HG03565 (cell line): ENCODE measurements around the gene CCDC87.
A peak's percentile ranks its signal among the peaks of the same experiment; 100 is the strongest.
"Not testable (repeated sequence)": the region's sequence is repeated elsewhere in the genome, so short reads cannot be mapped to it uniquely, and the experiment has no call there.

ENCODE experiments used
- ATAC-seq: cut with Tn5 transposase; IDR thresholded peaks from one replicate; pipeline ENCODE4 v1.9.1; 2021; ENCODE audit warnings: mild to moderate bottlenecking, moderate library complexity; ENCODE audit not compliant: unreplicated experiment

CCDC87 gene

GRCh38 chr11:66559142-66559865 lies 33.6 kb downstream of the CCDC87 start:
- ATAC-seq = no peak

GRCh38 chr11:66557733-66558326 lies 35.0 kb downstream of the CCDC87 start:
- ATAC-seq = no peak

- no peak for ATAC-seq
These were observed 36.8 kb downstream of the CCDC87 start for GRCh38 chr11:66556086-66556485.

GRCh38 chr11:66555416-66555815 lies 37.4 kb downstream of the CCDC87 start:
- ATAC-seq = no peak

- ATAC-seq = no peak
These were observed 38.3 kb downstream of the CCDC87 start for GRCh38 chr11:66554602-66555001.

- ATAC-seq = no peak
These were observed 42.0 kb downstream of the CCDC87 start for GRCh38 chr11:66550887-66551286.

- ATAC-seq = no peak
These were observed 43.2 kb downstream of the CCDC87 start for GRCh38 chr11:66549696-66550095.

GRCh38 chr11:66548774-66549630 lies 43.9 kb downstream of the CCDC87 start:
- ATAC-seq = no peak

- ATAC-seq = no peak
These were observed 44.8 kb downstream of the CCDC87 start for GRCh38 chr11:66548041-66548440.

GRCh38 chr11:66547662-66548009 lies 45.2 kb downstream of the CCDC87 start:
- ATAC-seq = no peak

GRCh38 chr11:66546966-66547661 lies 45.7 kb downstream of the CCDC87 start:
- no peak for ATAC-seq

GRCh38 chr11:66546368-66546965 lies 46.4 kb downstream of the CCDC87 start, which contains the start of gene ACTN3:
Gene ACTN3, plus strand, starts transcription at chr11:66546903. Its CDS starts 35 bp downstream, at chr11:66546938.
- ATAC-seq = peak; percentile 3

GRCh38 chr11:66545701-66546367 lies 47.0 kb downstream of the CCDC87 start, which contains the start of gene ZDHHC24:
Gene ZDHHC24, minus strand, starts transcription at chr11:66546048. Its CDS starts 45 bp downstream, at chr11:66546003.
- peak; percentile 67 for ATAC-seq

- ATAC-seq = not testable (repeated sequence)
These were observed 47.9 kb downstream of the CCDC87 start for GRCh38 chr11:66544952-66545351.

GRCh38 chr11:66543263-66544107 lies 49.4 kb downstream of the CCDC87 start:
- no peak for ATAC-seq

- ATAC-seq = no peak
These were observed 50.5 kb downstream of the CCDC87 start for GRCh38 chr11:66542362-66542761.

- no peak for ATAC-seq
These were observed 51.0 kb downstream of the CCDC87 start for GRCh38 chr11:66541892-66542291.

GRCh38 chr11:66540598-66540997 lies 52.3 kb downstream of the CCDC87 start:
- not testable (repeated sequence) for ATAC-seq
